ENCODE results near the gene FRMD4A. TPM values are rescaled to one million over a fixed set of nuclear protein-coding genes. Genes with fewer than 3 reads are reported as not detected.
A peak's percentile ranks its signal among the peaks of the same experiment; 100 is the strongest.

The FRMD4A gene
- total and polyA plus RNA-seq, 3 donors from 2014 or later: 15.0 to 20.8 (median 18.7) TPM

- Histone ChIP-seq H3K4me3 (no peak overlapping the region), H3K4me1 (peaks cover 10% of the 10 kb centered on the region), H3K36me3 (ENCODE audit: low read depth, missing control alignments) (no peaks in the 10 kb centered on the region), H3K27me3 (no peaks in the 10 kb centered on the region), H3K27ac (no peak overlapping the region), H3K9me3 (no peaks in the 10 kb centered on the region)
- no peak for DNase-seq
- TF ChIP-seq, protein P1, sequence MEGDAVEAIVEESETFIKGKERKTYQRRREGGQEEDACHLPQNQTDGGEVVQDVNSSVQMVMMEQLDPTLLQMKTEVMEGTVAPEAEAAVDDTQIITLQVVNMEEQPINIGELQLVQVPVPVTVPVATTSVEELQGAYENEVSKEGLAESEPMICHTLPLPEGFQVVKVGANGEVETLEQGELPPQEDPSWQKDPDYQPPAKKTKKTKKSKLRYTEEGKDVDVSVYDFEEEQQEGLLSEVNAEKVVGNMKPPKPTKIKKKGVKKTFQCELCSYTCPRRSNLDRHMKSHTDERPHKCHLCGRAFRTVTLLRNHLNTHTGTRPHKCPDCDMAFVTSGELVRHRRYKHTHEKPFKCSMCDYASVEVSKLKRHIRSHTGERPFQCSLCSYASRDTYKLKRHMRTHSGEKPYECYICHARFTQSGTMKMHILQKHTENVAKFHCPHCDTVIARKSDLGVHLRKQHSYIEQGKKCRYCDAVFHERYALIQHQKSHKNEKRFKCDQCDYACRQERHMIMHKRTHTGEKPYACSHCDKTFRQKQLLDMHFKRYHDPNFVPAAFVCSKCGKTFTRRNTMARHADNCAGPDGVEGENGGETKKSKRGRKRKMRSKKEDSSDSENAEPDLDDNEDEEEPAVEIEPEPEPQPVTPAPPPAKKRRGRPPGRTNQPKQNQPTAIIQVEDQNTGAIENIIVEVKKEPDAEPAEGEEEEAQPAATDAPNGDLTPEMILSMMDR (IDR thresholded peaks at IDR 0.05): no peak
- no peak for TF ChIP-seq POLR2A (IDR thresholded peaks at IDR 0.05)
- WGBS, 2 donors: 79 to 81% methylated on average over 7 of the region's 7 CpGs
- intact Hi-C loops (cut with DNase I; ENCODE audit: low total_unique reads): no loop called here
These were observed 294.5 kb downstream of the FRMD4A start for GRCh38 chr10:14036233-14036632.

GRCh38 chr10:14035506-14035905, 295.2 kb downstream of the FRMD4A start:
- intact Hi-C loops (cut with DNase I; ENCODE audit: low total_unique reads): no loop called here
- Histone ChIP-seq H3K9me3 (no peaks in the 10 kb centered on the region), H3K36me3 (ENCODE audit: low read depth, missing control alignments) (no peaks in the 10 kb centered on the region), H3K27ac (no peak overlapping the region), H3K27me3 (no peaks in the 10 kb centered on the region), H3K4me3 (no peak overlapping the region), H3K4me1 (peaks cover 3% of the 10 kb centered on the region)
- TF ChIP-seq POLR2A (IDR thresholded peaks at IDR 0.05): no peak
- TF ChIP-seq, protein P1 (IDR thresholded peaks at IDR 0.05): no peak
- WGBS, 2 donors: 40 to 54% methylated on average over 6 of the region's 6 CpGs
- no peak for DNase-seq

- TF ChIP-seq, protein P1 (IDR thresholded peaks at IDR 0.05): peak; percentile 30 to 80 (median 55)
- no peak for TF ChIP-seq POLR2A (IDR thresholded peaks at IDR 0.05)
- peak; percentile 61 for DNase-seq
- no peak overlapping the region for H3K27ac ChIP-seq
- intact Hi-C loops (cut with DNase I; ENCODE audit: low total_unique reads): no loop called here
- no peaks in the 10 kb centered on the region for H3K36me3 ChIP-seq (ENCODE audit: low read depth, missing control alignments)
- no peak overlapping the region for H3K4me3 ChIP-seq
- H3K4me1 ChIP-seq: no peaks in the 10 kb centered on the region
- no peaks in the 10 kb centered on the region for H3K9me3 ChIP-seq
- WGBS, 2 donors: 38 to 63% methylated on average over 14 to 17 of the region's 17 CpGs
- H3K27me3 ChIP-seq: no peaks in the 10 kb centered on the region
These were observed 298.2 kb downstream of the FRMD4A start for GRCh38 chr10:14032406-14032998.

DNA sequence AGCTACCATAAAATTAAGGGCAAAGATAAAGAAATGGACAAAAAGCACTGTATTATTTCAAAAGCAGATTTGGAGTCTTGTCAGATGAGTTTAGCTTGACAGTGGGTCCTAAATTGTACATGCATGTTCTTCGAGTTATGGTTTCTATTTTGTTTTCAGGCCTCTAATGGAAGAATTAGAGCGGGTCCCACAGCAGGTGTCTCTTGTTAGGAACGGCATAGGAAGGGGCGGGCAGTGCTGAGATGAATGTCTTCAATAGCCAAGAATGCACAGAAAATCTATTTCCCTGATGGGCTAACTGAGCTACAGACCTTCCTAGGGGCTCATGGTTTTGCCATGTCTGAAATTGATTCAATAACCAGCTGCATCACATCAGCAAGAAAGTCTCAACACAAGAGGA, 304.4 kb downstream of the FRMD4A start:
- Histone ChIP-seq H3K4me1 (no peaks in the 10 kb centered on the region), H3K4me3 (no peak overlapping the region), H3K36me3 (ENCODE audit: low read depth, missing control alignments) (no peaks in the 10 kb centered on the region), H3K27ac (no peak overlapping the region), H3K9me3 (no peaks in the 10 kb centered on the region), H3K27me3 (no peaks in the 10 kb centered on the region)
- WGBS, 2 donors: 90 to 94% methylated on average over 4 of the region's 4 CpGs
- intact Hi-C loops (cut with DNase I; ENCODE audit: low total_unique reads): no loop called here
- no peak for TF ChIP-seq POLR2A (IDR thresholded peaks at IDR 0.05)
- TF ChIP-seq, protein P1 (IDR thresholded peaks at IDR 0.05): no peak
- no peak for DNase-seq

Data from testis (tissue), 3 donors.